ENCODE results near the gene FLYWCH2.

DNA sequence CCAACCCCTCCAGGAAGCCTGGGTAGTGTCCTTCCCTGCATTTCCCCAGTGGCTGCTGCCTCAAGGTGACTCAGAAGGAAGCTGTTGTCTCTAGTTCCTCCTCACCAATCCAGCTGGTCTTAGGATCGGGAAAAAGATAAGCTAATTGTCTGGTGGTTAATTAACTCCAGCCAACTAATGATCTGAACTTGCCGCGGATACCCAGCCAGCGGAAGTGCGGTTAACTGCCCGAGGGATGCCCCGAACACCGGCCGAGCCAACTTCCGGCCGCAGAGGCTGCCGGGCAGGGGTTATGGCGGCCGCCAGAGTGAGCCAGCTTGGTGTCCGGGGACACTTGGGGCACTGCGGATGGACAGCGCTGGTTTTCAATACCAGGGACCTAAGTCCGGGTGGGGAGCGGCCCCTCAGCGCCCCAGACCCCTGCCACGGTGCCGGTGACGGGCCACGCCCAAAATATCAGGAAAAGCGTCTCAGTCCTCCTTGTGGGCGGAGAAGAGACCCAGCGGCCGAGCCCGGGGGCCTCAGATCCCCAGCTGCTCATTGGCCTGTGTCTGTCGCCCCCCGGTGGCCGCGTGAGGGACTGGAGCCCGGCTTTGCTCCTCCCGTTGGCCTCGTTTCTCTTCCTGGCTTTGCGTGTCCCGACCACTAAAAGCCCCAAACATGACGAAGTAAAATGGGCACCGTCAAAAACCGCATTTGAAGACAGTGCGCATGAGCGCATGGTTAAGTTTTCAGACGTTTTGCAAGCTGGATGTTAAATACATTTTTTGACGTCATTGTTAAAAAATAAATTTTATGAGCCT, 14.8 kb upstream of the FLYWCH2 start:
- TF ChIP-seq CTCF (IDR thresholded peaks at IDR 0.05) (peak; percentile 95), EZH2phosphoT487 (IDR thresholded peaks at IDR 0.05) (no peak)
